Ovary (tissue), 9 donors: ENCODE measurements around the gene GJC2. TPM values are rescaled to one million over a fixed set of nuclear protein-coding genes. Genes with fewer than 3 reads are reported as not detected.

Experiments
- DNase-seq, 5 donors: peaks; one replicate each; pipeline ENCODE4 v3.0.0-alpha.2; 2019 to 2020
- H3K27ac ChIP-seq, 2 donors: fragments of 200-600 bp; one replicate each; pipeline versions ENCODE4 v1.5.1 to v1.8.0; 2019 to 2022
- H3K27me3 ChIP-seq: fragments of 200-600 bp; one replicate; pipeline ENCODE4 v1.8.0; 2022
- H3K36me3 ChIP-seq: fragments of 200-600 bp; sonication (generic); one replicate; pipeline ENCODE4 v1.5.1; 2019
- H3K4me1 ChIP-seq: one replicate; pipeline ENCODE4 v1.8.1; 2013; ENCODE audit warnings: mild to moderate bottlenecking, moderate library complexity; ENCODE audit not compliant: insufficient read depth
- H3K4me3 ChIP-seq: fragments of 200-600 bp; sonication (generic); one replicate; pipeline ENCODE4 v1.5.1; 2017
- H3K9me3 ChIP-seq, 2 donors: fragments of 200-600 bp in 1 of 2; sonication (generic) in 1 of 2; one replicate each; pipeline versions ENCODE4 v1.5.1 to v1.8.1; 2013 to 2019; ENCODE audit warnings: mild to moderate bottlenecking in 1 of 2, moderate library complexity in 1 of 2
- EP300 ChIP-seq: sonication (generic); formaldehyde crosslinking; IDR thresholded peaks from one replicate; pipeline ENCODE4 v1.6.1; 2017; ENCODE audit warnings: antibody characterized with exemption
- POLR2A ChIP-seq: fragments of 450-650 bp; IDR thresholded peaks from one replicate; pipeline ENCODE4 v1.6.1; 2017; ENCODE audit warnings: antibody characterized with exemption, mild to moderate bottlenecking, moderate library complexity
- WGBS, 3 donors: extraction: QIAGEN DNeasy Blood & Tissue Kit in 1 of 3; methylation state at CpG; one replicate each; pipeline versions ENCODE4 v1.1.5 to v1.1.7; 2013 to 2017; 5-methylcytosine and 5-hydroxymethylcytosine counted together
- intact Hi-C, 4 donors: fragments of 100-400 bp; cut with DNase I; formaldehyde crosslinking; loops; one replicate each; pipeline versions ENCODE4 v1.11.0 to v1.15.1; 2022 to 2023
- polyA plus RNA-seq, 2 donors: library from polyadenylated mRNA; stranded (reverse); fragments of 200-250 nt in 1 of 2; fragments of 350-450 nt in 1 of 2; fragmentation: Illumina TruSeq in 1 of 2; extraction: RNeasy Lipid Tissue Mini Kit (QIAGEN cat#74804) in 1 of 2; gene quantifications; one replicate each; pipeline ENCODE4 v1.2.3, GENCODE V29; 2013 to 2014
- total RNA-seq, 7 donors: library from RNA; depleted of rRNA in 2 of 7; stranded (reverse); fragments of >200 nt in 2 of 7; fragmentation: NEBNext Ultra II Directional in 3 of 7; extraction: Animal tissue kit (Norgen Biotek cat#: 25700) in 3 of 7; gene quantifications; one replicate each; pipeline versions ENCODE4 v1.1.0 to v1.2.4, GENCODE V29; 2016 to 2023
- TF ChIP-seq, protein P1 (sequence below), 3 donors: fragments of 450-650 bp in 2 of 3; fragments of 200-600 bp in 1 of 3; IDR thresholded peaks; one replicate each; pipeline versions ENCODE4 v1.5.1 to v1.8.0; 2016 to 2022; ENCODE audit warnings: antibody characterized with exemption in 3 of 3, mild to moderate bottlenecking in 1 of 3
- donor health status: DM: no; HTN: no; CAD: no; lungs with moderate emphysema.
- donor health status: DM: no; HTN: no; CAD: no.
- donor health status: Bipolar disorder and iron deficiency.
- donor health status: DM: yes; HTN: yes; CAD: no.
- donor health status: DM: no; HTN: no; CAD: no.
- donor health status: DM: yes; HTN: yes; CAD: no.

Gene GJC2
- total and polyA plus RNA-seq, 9 donors = 0.18 to 12.6 (median 6.1) TPM

DNA sequence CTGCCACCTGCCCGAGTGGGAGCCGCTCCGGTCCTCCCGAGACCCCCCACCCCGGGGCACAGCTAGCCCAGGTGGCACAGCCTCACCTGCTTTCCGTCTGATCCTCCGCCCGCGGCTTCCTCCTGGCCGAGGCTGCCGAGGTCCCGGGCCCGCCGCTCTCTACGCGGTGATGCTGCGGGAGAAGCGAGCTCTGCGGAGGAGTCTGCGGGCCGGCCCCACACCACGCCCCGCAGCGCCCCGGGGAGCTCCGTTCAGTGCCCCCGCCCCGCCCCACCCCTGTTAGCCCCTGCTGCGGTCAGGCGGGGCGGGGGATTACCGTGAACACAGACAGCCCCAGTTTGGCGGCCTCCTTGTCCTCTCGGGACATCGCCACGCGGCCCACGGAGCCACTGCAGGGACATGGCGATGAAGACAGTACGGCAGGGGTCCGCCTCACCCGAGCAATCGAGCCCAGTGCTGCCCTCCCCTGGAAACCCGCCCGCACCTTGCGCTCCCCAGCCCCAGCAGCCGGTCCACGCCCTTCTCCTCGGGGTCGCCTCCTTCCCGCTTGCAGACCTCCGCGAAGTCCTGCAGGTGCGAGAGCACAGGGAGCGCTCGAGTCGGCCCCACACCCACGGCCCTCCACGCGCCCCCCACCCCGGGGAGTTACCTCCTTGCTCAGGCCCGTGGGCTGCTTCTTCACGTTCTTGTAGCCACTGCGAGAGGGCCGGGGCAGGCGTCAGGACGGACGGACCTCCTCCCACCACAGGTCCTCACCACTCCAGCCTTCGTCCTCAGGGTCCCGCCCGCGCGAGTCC is 47.5 kb upstream of the GJC2 start:
- H3K27ac ChIP-seq = peak overlapping the region; percentile 80 to 86
- DNase-seq = peak in 3 of 5 donors; percentile 63 to 66 (median 63)
- no peaks in the 10 kb centered on the region for H3K36me3 ChIP-seq
- intact Hi-C loops = loop anchor here in 1 of 4 donors (5.0 kb wide), 1 partner anchor 1740 kb away; no protein-coding TSS in a partner anchor
- WGBS, 3 donors = 6 to 12% (median 6%) methylated on average over 60 to 73 of the region's 73 CpGs
- TF ChIP-seq POLR2A (no peak), EP300 (no peak)
- TF ChIP-seq, protein P1, sequence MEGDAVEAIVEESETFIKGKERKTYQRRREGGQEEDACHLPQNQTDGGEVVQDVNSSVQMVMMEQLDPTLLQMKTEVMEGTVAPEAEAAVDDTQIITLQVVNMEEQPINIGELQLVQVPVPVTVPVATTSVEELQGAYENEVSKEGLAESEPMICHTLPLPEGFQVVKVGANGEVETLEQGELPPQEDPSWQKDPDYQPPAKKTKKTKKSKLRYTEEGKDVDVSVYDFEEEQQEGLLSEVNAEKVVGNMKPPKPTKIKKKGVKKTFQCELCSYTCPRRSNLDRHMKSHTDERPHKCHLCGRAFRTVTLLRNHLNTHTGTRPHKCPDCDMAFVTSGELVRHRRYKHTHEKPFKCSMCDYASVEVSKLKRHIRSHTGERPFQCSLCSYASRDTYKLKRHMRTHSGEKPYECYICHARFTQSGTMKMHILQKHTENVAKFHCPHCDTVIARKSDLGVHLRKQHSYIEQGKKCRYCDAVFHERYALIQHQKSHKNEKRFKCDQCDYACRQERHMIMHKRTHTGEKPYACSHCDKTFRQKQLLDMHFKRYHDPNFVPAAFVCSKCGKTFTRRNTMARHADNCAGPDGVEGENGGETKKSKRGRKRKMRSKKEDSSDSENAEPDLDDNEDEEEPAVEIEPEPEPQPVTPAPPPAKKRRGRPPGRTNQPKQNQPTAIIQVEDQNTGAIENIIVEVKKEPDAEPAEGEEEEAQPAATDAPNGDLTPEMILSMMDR (IDR thresholded peaks at IDR 0.05) = no peak
- peaks cover 2% of the 10 kb centered on the region for H3K4me1 ChIP-seq
- H3K4me3 ChIP-seq = peak overlapping the region; percentile 89
- no peaks in the 10 kb centered on the region for H3K27me3 ChIP-seq
- H3K9me3 ChIP-seq = no peaks in the 10 kb centered on the region

DNA sequence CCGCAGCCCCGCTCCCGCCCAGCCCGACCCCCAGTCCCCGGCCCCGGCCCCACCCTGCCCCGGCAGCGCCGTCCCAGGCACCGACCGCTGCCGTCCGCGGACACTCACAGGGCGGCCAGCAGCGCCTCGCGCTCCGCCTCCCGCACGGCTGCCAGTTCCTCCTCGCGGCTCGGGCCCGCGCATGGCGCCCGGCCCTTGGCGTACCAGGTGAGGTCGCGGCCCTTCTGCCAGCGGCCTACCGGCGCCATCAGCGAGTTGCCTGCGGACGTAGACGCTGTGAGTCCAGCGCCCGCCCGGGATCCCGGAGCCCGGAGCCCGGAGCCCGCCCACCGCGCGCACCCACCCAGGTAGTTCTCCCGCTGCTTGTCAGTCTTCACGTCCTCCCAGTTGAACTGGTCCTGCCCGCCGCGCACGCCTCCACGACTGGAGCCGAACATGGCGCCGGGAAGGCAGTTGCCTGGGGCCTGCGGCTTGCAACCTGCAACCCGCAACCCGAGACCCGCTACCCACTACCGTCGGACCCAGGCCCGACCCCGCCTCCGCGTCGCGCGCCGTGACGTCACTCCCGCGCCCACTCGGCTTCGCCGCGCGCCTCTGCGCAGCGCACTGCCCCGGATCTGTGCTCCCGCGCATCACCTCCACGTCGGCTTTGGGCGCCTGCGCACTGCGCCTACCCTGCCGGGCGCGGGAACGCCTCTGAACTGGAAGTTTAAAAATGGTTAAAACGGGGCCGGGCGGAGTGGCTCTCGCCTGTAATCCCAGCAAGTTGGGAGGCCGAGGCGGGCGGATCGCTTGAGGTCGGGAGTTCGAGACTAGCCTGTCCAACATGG is 46.7 kb upstream of the GJC2 start, which contains the start of gene C1orf35:
Gene C1orf35, minus strand, starts transcription at position 535 of the 830 bp plus-strand sequence. Its CDS starts 98 bp downstream, at position 437.
- 0 to 1% (median 1%) methylated on average over 70 to 104 of the region's 104 CpGs for WGBS, 3 donors
- DNase-seq = peak; percentile 92 to 98 (median 94)

DNA sequence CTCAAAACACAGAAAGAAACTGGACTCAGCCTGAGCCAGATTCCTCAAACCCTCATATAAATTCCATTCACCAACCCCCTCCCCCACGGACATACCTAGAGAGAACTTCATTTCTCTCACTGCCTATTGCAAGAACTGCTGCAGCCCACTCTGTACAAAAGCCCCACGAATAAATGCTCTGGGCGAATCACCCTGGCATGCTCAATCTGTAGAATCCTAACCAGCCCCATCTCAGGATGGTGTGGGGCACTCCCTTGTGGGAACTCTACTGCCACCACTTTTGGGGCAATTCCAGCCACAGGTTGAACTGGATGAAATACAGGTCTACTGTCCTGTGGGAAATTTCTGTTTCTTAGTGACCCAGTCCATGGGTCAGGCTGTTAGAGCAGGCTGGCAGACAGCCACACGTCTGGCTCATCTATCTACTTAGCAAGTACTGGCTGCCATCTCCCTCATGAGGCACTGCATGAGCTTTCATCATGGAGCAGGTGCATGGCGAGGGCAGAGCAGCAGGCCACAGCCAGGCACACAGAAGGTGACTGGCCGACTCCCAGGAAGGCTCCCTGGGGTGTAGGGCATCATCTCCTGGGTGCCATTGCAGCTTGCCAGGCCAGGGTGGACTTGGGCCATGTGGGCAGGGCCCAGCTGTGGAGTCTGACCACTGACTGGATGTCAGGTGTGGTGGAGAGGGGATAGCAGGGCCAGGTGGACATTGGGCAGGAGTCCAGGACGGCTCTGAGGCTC is 45.0 kb upstream of the GJC2 start:
- intact Hi-C loops = loop anchor here in 1 of 4 donors (5.0 kb wide), 1 partner anchor 1738 kb away; no protein-coding TSS in a partner anchor
- Histone ChIP-seq H3K36me3 (no peaks in the 10 kb centered on the region), H3K9me3 (no peaks in the 10 kb centered on the region), H3K4me1 (peaks cover 2% of the 10 kb centered on the region), H3K27me3 (no peaks in the 10 kb centered on the region), H3K4me3 (no peak overlapping the region), H3K27ac (no peak overlapping the region)
- 47 to 61% (median 56%) methylated on average over 7 of the region's 7 CpGs for WGBS, 3 donors
- DNase-seq = peak in 2 of 5 donors; percentile 39 to 43
- TF ChIP-seq EP300 (no peak), POLR2A (no peak)
- TF ChIP-seq, protein P1 (IDR thresholded peaks at IDR 0.05) = no peak

More for the DNA sequence above, 46.7 kb upstream of the GJC2 start, which contains the start of gene C1orf35:
- H3K27me3 ChIP-seq = no peaks in the 10 kb centered on the region
- no peaks in the 10 kb centered on the region for H3K36me3 ChIP-seq
- intact Hi-C loops = loop anchor here in 1 of 4 donors (1.0 to 5.0 kb wide), 2 partner anchors 21 to 1739 kb away; partner anchors contain the start of gene ARF1
- H3K27ac ChIP-seq = peak within 1 kb of the TSS; percentile 80 to 86
- peaks cover 2% of the 10 kb centered on the region for H3K4me1 ChIP-seq
- TF ChIP-seq POLR2A (peak; percentile 66), EP300 (no peak)
- TF ChIP-seq, protein P1 (IDR thresholded peaks at IDR 0.05) = peak in 1 of 3 donors; percentile 26
- peak within 1 kb of the TSS; percentile 89 for H3K4me3 ChIP-seq
- H3K9me3 ChIP-seq = no peaks in the 10 kb centered on the region
